GM19395 (cell line): ENCODE data around the gene FBLN2.
"Not testable (repeated sequence)": the region's sequence is repeated elsewhere in the genome, so short reads cannot be mapped to it uniquely, and the experiment has no call there.

Source experiments
- ATAC-seq: cut with Tn5 transposase; IDR thresholded peaks from one replicate; pipeline ENCODE4 v1.9.1; 2021; ENCODE audit warnings: mild to moderate bottlenecking, moderate library complexity; ENCODE audit not compliant: unreplicated experiment

The FBLN2 gene

GRCh38 chr3:13513913-13514517 is 34.9 kb upstream of the FBLN2 start:
- ATAC-seq = no peak

- ATAC-seq = no peak
Measured at GRCh38 chr3:13514639-13515435, 34.1 kb upstream of the FBLN2 start.

GRCh38 chr3:13515786-13516759 is 32.9 kb upstream of the FBLN2 start:
- ATAC-seq = no peak

GRCh38 chr3:13516760-13517135 is 32.2 kb upstream of the FBLN2 start:
- ATAC-seq = no peak

GRCh38 chr3:13517253-13517977 is 31.5 kb upstream of the FBLN2 start:
- ATAC-seq = no peak

GRCh38 chr3:13518516-13518953 is 30.4 kb upstream of the FBLN2 start:
- no peak for ATAC-seq

GRCh38 chr3:13519006-13519791 is 29.7 kb upstream of the FBLN2 start:
- ATAC-seq = no peak

- no peak for ATAC-seq
Measured at GRCh38 chr3:13520326-13520880, 28.5 kb upstream of the FBLN2 start.

- no peak for ATAC-seq
Measured at GRCh38 chr3:13521309-13521708, 27.6 kb upstream of the FBLN2 start.

- ATAC-seq = not testable (repeated sequence)
Measured at GRCh38 chr3:13521749-13522148, 27.2 kb upstream of the FBLN2 start.

GRCh38 chr3:13522236-13522635 is 26.7 kb upstream of the FBLN2 start:
- ATAC-seq = no peak

GRCh38 chr3:13524979-13525669 is 23.8 kb upstream of the FBLN2 start:
- ATAC-seq = no peak

- no peak for ATAC-seq
Measured at GRCh38 chr3:13525827-13526625, 22.9 kb upstream of the FBLN2 start.

GRCh38 chr3:13526626-13526949 is 22.3 kb upstream of the FBLN2 start:
- no peak for ATAC-seq

GRCh38 chr3:13528217-13528867 is 20.6 kb upstream of the FBLN2 start:
- no peak for ATAC-seq

- no peak for ATAC-seq
Measured at GRCh38 chr3:13529196-13530112, 19.5 kb upstream of the FBLN2 start.
